Endothelial cell of umbilical vein (primary cell): ENCODE data around the gene MNAT1. TPM values are rescaled to one million over a fixed set of nuclear protein-coding genes. Genes with fewer than 3 reads are reported as not detected.

Source experiments
- BruUV-seq: library from RNA; stranded (reverse); fragments of 400-500 nt; replicated peaks from 2 replicates; lab custom pipeline; 2021; lab: Mats Ljungman, UMichigan
- CTCF ChIA-PET: fragments of 300-600, 350-600 bp; sonication (Branson Sonifier 250); formaldehyde crosslinking; loops from one replicate; lab custom pipeline; 2021; ENCODE audit warnings: antibody characterized with exemption, inconsistent platforms; lab: Charles Lee
- POLR2A ChIA-PET: fragments of 300-600, 350-600 bp; sonication (Branson Sonifier 250); formaldehyde crosslinking; loops from one replicate; lab custom pipeline; 2021; ENCODE audit warnings: antibody characterized with exemption, inconsistent platforms; lab: Charles Lee
- DNase-seq: peaks from one replicate; pipeline ENCODE4 v3.0.0-alpha.2; 2011; ENCODE audit warnings: low read depth, low spot score
- FAIRE-seq: peaks from 2 replicates; lab custom pipeline; 2011; peaks lifted over from hg19 to GRCh38; lab: Jason Lieb, UNC
- H2AFZ ChIP-seq: 2 replicates; pipeline ENCODE4 v1.6.0; 2012; ENCODE audit warnings: low read depth, low read length, control low read depth, inconsistent platforms
- H3K27ac ChIP-seq: 2 replicates; pipeline ENCODE4 v1.5.1; 2011; ENCODE audit warnings: low read depth, mild to moderate bottlenecking, control low read depth, low read length, moderate library complexity; ENCODE audit not compliant: insufficient read depth
- H3K27me3 ChIP-seq, 2 experiments: 2 replicates each; pipeline versions ENCODE4 v1.6.0 to v1.6.1; 2011; ENCODE audit warnings: low read length in 2 of 2, mixed read lengths in 1 of 2; ENCODE audit not compliant: control insufficient read depth in 2 of 2, insufficient read depth in 2 of 2
- H3K36me3 ChIP-seq, 2 experiments: 2 replicates in 1 of 2; 3 replicates in 1 of 2; pipeline ENCODE4 v1.5.1; 2011; ENCODE audit warnings: low read length in 2 of 2, mild to moderate bottlenecking in 1 of 2, moderate library complexity in 1 of 2; ENCODE audit not compliant: control insufficient read depth in 2 of 2, insufficient read depth in 2 of 2; ENCODE audit errors: extremely low read depth in 1 of 2
- H3K4me1 ChIP-seq: 3 replicates; pipeline ENCODE4 v1.5.1; 2011; ENCODE audit warnings: mild to moderate bottlenecking, low read length; ENCODE audit not compliant: control insufficient read depth, insufficient read depth; ENCODE audit errors: extremely low read depth
- H3K4me2 ChIP-seq: 2 replicates; pipeline ENCODE4 v1.6.1; 2011; ENCODE audit warnings: low read length, control low read depth, mixed read lengths; ENCODE audit not compliant: insufficient read depth
- H3K4me3 ChIP-seq, 3 experiments: fragments of 200-600 bp in 1 of 3; sonication (generic), shearing (Covaris generic) in 1 of 3; replicated peaks in 1 of 3; 2 replicates each; pipeline ENCODE4 v1.5.1; 2011 to 2016; ENCODE audit warnings: control low read depth in 3 of 3, low read length in 3 of 3, mild to moderate bottlenecking in 2 of 3, inconsistent platforms in 1 of 3, low read depth in 1 of 3, moderate library complexity in 1 of 3; ENCODE audit not compliant: insufficient read depth in 1 of 3
- H3K79me2 ChIP-seq: 2 replicates; pipeline ENCODE4 v1.6.0; 2012; ENCODE audit warnings: low read length, inconsistent platforms; ENCODE audit not compliant: control insufficient read depth, insufficient read depth
- H3K9ac ChIP-seq: replicated peaks from 2 replicates; pipeline ENCODE3; 2011; ENCODE audit warnings: low read length, control low read depth; ENCODE audit not compliant: insufficient read depth; ENCODE audit errors: extremely low read depth
- H3K9me1 ChIP-seq: replicated peaks from 3 replicates; pipeline ENCODE4 v1.6.0; 2011; ENCODE audit warnings: mild to moderate bottlenecking, low read length; ENCODE audit not compliant: control insufficient read depth, insufficient read depth; ENCODE audit errors: extremely low read depth
- H3K9me3 ChIP-seq: replicated peaks from 2 replicates; pipeline ENCODE4 v1.5.1; 2012; ENCODE audit warnings: low read length, inconsistent platforms; ENCODE audit not compliant: control insufficient read depth, insufficient read depth
- H4K20me1 ChIP-seq: replicated peaks from 2 replicates; pipeline ENCODE3; 2011; ENCODE audit warnings: mild to moderate bottlenecking, low read length; ENCODE audit not compliant: control insufficient read depth, insufficient read depth; ENCODE audit errors: extremely low read depth
- CTCF ChIP-seq, 2 donors: IDR thresholded peaks; 1 replicate in 1 of 2; 2 replicates in 1 of 2; pipeline ENCODE4 v1.5.1; 2011; ENCODE audit warnings: low read length in 2 of 2, mild to moderate bottlenecking in 2 of 2, moderate library complexity in 2 of 2, control low read depth in 1 of 2, inconsistent platforms in 1 of 2, low read depth in 1 of 2; ENCODE audit not compliant: insufficient read depth in 1 of 2; ENCODE audit errors: extremely low read depth in 1 of 2
- EZH2 ChIP-seq: IDR thresholded peaks from 2 replicates; pipeline ENCODE4 v1.6.1; 2012; ENCODE audit warnings: borderline replicate concordance, low read depth, mild to moderate bottlenecking, moderate library complexity, low read length, inconsistent platforms; ENCODE audit not compliant: severe bottlenecking
- FOS ChIP-seq: IDR thresholded peaks from 2 replicates; pipeline ENCODE4 v1.6.1; 2011; ENCODE audit warnings: mild to moderate bottlenecking, low read length, moderate library complexity, borderline replicate concordance; ENCODE audit not compliant: insufficient read depth
- GATA2 ChIP-seq: IDR thresholded peaks from 2 replicates; pipeline ENCODE4 v1.7.0; 2011; ENCODE audit warnings: low read depth, mild to moderate bottlenecking, moderate library complexity, mixed read lengths, low read length; ENCODE audit not compliant: insufficient read length, insufficient read depth
- JUN ChIP-seq: IDR thresholded peaks from 2 replicates; pipeline ENCODE4 v1.6.1; 2011; ENCODE audit warnings: borderline replicate concordance, low read depth; ENCODE audit not compliant: insufficient read length, insufficient read depth
- MAX ChIP-seq: IDR thresholded peaks from 2 replicates; pipeline ENCODE4 v1.6.1; 2011; ENCODE audit not compliant: insufficient read depth, insufficient read length
- MYC ChIP-seq: IDR thresholded peaks from one replicate; pipeline ENCODE4 v1.6.1; 2011; ENCODE audit warnings: mild to moderate bottlenecking, low read depth, low read length
- POLR2A ChIP-seq: IDR thresholded peaks from 2 replicates; pipeline ENCODE4 v1.6.1; 2012; ENCODE audit warnings: low read depth, mild to moderate bottlenecking, control low read depth, low read length
- POLR2AphosphoS5 ChIP-seq: IDR thresholded peaks from 2 replicates; pipeline ENCODE4 v1.6.1; 2012; ENCODE audit warnings: low read depth, mild to moderate bottlenecking, control low read depth, low read length, moderate library complexity; ENCODE audit not compliant: insufficient read depth
- dilution Hi-C: fragments of 300-500 bp; cut with MboI; formaldehyde crosslinking; loops from one replicate; pipeline ENCODE4 v1.15.0; 2019; ENCODE audit warnings: low sequenced_read_pairs; ENCODE audit not compliant: extremely low pct_ligation_motif_present
- intact Hi-C: fragments of 100-400 bp; cut with micrococcal nuclease; formaldehyde crosslinking; loops from one replicate; pipeline ENCODE4 v1.10.0; 2022
- polyA plus RNA-seq, 4 experiments: library from polyadenylated mRNA; depleted of rRNA in 3 of 4; stranded (reverse) in 3 of 4; unstranded in 1 of 4; fragments of >200 nt; gene quantifications; 2 replicates each; pipeline versions ENCODE4 v1.2.1 to v1.2.3, GENCODE V29; 2011 to 2012; ENCODE audit warnings: missing spikeins in 1 of 4
- total RNA-seq: library from RNA; stranded (reverse); gene quantifications from 2 replicates; pipeline ENCODE4 v1.2.3, GENCODE V29; 2021

The MNAT1 gene
- total and polyA plus RNA-seq, 2 donors (not counting 3 experiments of a cell fraction or from before 2014, with no cell fraction given), result 35.7 to 55.7 TPM

GRCh38 chr14:60707858-60708257 is 26.7 kb upstream of the MNAT1 start:
- H3K36me3 ChIP-seq, result no peaks in the 10 kb centered on the region
- FAIRE-seq (no peak), DNase-seq (no peak)
- no peaks in the 10 kb centered on the region for H3K9me1 ChIP-seq
- H3K79me2 ChIP-seq, result no peaks in the 10 kb centered on the region
- dilution Hi-C loops (no loop called here), intact Hi-C loops (no loop called here)
- H3K27ac ChIP-seq, result no peak overlapping the region
- H3K9ac ChIP-seq, result no peak overlapping the region
- ChIA-PET POLR2A (no interaction called here), CTCF (no interaction called here)
- H3K4me3 ChIP-seq, result no peak overlapping the region
- H3K27me3 ChIP-seq, result no peaks in the 10 kb centered on the region
- H3K4me2 ChIP-seq, result no peak overlapping the region
- no peaks in the 10 kb centered on the region for H3K9me3 ChIP-seq
- H3K4me1 ChIP-seq, result no peaks in the 10 kb centered on the region
- no peak overlapping the region for H2AFZ ChIP-seq
- H4K20me1 ChIP-seq, result no peaks in the 10 kb centered on the region
- no TSS peak for BruUV-seq
- TF ChIP-seq MYC (no peak), JUN (no peak), EZH2 (no peak), FOS (no peak), POLR2A (no peak), GATA2 (no peak), POLR2AphosphoS5 (no peak), MAX (no peak), CTCF (IDR thresholded peaks at IDR 0.05; ENCODE audit: extremely low read depth in 1 of 2, insufficient read depth in 1 of 2, low read depth in 1 of 2, low read length in 2 of 2) (no peak)
